Ishikawa (cell line): ENCODE results near the gene CLDN6.

ENCODE experiments used
- CEBPB ChIP-seq: IDR thresholded peaks from 2 replicates; pipeline ENCODE4 v1.6.1; 2012
- CREB1 ChIP-seq: IDR thresholded peaks from 2 replicates; pipeline ENCODE4 v1.6.1; 2012; ENCODE audit warnings: low read depth
- EGR1 ChIP-seq: IDR thresholded peaks from 2 replicates; pipeline ENCODE4 v1.6.1; 2012
- RAD21 ChIP-seq: IDR thresholded peaks from 2 replicates; pipeline ENCODE4 v1.6.1; 2012; ENCODE audit warnings: low read depth
- TAF1 ChIP-seq: IDR thresholded peaks from 2 replicates; pipeline ENCODE4 v1.6.1; 2012; ENCODE audit warnings: low read depth, mild to moderate bottlenecking
- TCF12 ChIP-seq: IDR thresholded peaks from 2 replicates; pipeline ENCODE4 v1.6.1; 2012; ENCODE audit warnings: low read depth
- YY1 ChIP-seq: IDR thresholded peaks from 2 replicates; pipeline ENCODE4 v1.6.1; 2012; ENCODE audit warnings: low read depth
- TF ChIP-seq, protein P1 (sequence below): IDR thresholded peaks from 2 replicates; pipeline ENCODE4 v1.6.1; 2012; ENCODE audit warnings: low read depth, mild to moderate bottlenecking
- TF ChIP-seq, protein P2 (sequence below): IDR thresholded peaks from 2 replicates; pipeline ENCODE4 v1.6.1; 2012

DNA sequence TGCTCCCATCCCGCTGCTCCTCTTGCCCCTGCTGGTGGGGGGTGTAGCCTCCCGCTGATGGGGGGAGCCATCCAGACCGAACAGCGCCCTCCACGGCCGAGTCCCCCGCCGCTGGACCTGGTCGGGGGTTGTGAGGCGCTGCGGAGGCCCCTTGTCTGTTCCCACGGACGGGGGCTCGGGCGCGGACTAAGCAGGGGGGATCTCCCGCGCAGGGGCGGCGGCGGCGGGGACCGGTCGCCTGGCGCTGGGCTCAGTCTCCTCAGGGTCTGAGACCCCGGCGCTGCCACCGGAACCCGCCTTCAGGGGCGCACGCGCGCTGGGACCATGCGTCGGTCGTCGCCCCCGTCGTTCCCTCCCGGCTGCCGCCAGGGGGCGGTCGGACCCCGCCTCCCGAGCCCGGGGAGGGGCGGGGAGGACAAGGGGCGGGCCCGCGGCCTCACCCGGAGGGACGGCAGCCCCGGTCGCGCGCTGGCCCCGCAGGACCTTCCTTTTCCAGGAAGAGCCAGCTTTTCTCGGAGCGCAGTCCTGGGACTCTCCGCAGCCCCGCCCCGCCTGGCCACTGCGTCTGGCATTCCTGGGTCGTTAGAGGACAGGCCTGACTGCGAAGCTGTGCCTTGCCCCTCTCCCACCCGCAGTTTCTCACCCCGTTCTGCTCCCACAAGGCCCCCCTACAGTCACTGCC lies 41.2 kb upstream of the CLDN6 start:
- TF ChIP-seq TAF1 (peak; percentile 36; the same call in 1 of the 2 replicates), CREB1 (no peak), RAD21 (peak; percentile 76), YY1 (no peak), TCF12 (no peak), EGR1 (0 out of 2 replicates have a peak, but pooled peaks have one; percentile 22), CEBPB (no peak)
- TF ChIP-seq, protein P1, sequence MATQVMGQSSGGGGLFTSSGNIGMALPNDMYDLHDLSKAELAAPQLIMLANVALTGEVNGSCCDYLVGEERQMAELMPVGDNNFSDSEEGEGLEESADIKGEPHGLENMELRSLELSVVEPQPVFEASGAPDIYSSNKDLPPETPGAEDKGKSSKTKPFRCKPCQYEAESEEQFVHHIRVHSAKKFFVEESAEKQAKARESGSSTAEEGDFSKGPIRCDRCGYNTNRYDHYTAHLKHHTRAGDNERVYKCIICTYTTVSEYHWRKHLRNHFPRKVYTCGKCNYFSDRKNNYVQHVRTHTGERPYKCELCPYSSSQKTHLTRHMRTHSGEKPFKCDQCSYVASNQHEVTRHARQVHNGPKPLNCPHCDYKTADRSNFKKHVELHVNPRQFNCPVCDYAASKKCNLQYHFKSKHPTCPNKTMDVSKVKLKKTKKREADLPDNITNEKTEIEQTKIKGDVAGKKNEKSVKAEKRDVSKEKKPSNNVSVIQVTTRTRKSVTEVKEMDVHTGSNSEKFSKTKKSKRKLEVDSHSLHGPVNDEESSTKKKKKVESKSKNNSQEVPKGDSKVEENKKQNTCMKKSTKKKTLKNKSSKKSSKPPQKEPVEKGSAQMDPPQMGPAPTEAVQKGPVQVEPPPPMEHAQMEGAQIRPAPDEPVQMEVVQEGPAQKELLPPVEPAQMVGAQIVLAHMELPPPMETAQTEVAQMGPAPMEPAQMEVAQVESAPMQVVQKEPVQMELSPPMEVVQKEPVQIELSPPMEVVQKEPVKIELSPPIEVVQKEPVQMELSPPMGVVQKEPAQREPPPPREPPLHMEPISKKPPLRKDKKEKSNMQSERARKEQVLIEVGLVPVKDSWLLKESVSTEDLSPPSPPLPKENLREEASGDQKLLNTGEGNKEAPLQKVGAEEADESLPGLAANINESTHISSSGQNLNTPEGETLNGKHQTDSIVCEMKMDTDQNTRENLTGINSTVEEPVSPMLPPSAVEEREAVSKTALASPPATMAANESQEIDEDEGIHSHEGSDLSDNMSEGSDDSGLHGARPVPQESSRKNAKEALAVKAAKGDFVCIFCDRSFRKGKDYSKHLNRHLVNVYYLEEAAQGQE = no peak
- TF ChIP-seq, protein P2, sequence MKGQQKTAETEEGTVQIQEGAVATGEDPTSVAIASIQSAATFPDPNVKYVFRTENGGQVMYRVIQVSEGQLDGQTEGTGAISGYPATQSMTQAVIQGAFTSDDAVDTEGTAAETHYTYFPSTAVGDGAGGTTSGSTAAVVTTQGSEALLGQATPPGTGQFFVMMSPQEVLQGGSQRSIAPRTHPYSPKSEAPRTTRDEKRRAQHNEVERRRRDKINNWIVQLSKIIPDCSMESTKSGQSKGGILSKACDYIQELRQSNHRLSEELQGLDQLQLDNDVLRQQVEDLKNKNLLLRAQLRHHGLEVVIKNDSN = no peak
